HEK293 (cell line): ENCODE data around the gene PCED1A.

Experiments used
- HOXA7 ChIP-seq: sonication (generic); formaldehyde crosslinking; IDR thresholded peaks from 2 replicates; pipeline ENCODE4 v1.8.1; 2022; ENCODE audit warnings: missing genetic modification reagents, borderline replicate concordance
- SCRT2 ChIP-seq: fragments of 450-650 bp; formaldehyde crosslinking; IDR thresholded peaks from 2 replicates; pipeline ENCODE4 v1.5.1; 2016; ENCODE audit warnings: missing biosample characterization, missing genetic modification characterization
- ZNF530 ChIP-seq: fragments of 450-650 bp; formaldehyde crosslinking; IDR thresholded peaks from 2 replicates; pipeline ENCODE4 v1.5.1; 2016; ENCODE audit warnings: low read depth, missing biosample characterization, missing genetic modification characterization
- ZSCAN30 ChIP-seq: fragments of 450-650 bp; IDR thresholded peaks from 2 replicates; pipeline ENCODE4 v1.5.1; 2018; ENCODE audit warnings: missing biosample characterization, mild to moderate bottlenecking, missing genetic modification characterization, moderate library complexity
- TF ChIP-seq, protein P1 (sequence below): fragments of 450-650 bp; formaldehyde crosslinking; IDR thresholded peaks from 2 replicates; pipeline ENCODE4 v1.5.1; 2016; ENCODE audit warnings: missing biosample characterization, missing genetic modification characterization

DNA sequence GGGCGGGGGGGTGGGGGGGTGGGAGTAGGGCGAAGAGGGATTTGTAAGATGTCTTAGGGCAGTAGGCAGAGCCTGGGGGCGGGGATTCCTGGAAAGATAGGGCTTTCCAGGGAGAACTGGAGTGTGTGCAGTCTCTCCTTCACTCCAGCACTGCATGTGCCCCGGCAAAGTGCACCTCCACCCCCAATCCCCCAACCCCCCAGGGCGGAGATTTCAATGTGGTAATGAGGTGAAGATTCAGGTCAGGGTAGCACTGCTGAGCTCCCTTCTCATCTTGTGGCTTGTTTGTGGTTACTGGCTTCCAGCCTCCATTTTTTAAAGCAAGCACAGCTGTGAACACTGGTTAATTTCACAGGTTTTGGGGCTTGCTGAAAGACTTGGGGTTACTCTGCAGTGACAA, 18.4 kb downstream of the PCED1A start:
- TF ChIP-seq, protein P1, sequence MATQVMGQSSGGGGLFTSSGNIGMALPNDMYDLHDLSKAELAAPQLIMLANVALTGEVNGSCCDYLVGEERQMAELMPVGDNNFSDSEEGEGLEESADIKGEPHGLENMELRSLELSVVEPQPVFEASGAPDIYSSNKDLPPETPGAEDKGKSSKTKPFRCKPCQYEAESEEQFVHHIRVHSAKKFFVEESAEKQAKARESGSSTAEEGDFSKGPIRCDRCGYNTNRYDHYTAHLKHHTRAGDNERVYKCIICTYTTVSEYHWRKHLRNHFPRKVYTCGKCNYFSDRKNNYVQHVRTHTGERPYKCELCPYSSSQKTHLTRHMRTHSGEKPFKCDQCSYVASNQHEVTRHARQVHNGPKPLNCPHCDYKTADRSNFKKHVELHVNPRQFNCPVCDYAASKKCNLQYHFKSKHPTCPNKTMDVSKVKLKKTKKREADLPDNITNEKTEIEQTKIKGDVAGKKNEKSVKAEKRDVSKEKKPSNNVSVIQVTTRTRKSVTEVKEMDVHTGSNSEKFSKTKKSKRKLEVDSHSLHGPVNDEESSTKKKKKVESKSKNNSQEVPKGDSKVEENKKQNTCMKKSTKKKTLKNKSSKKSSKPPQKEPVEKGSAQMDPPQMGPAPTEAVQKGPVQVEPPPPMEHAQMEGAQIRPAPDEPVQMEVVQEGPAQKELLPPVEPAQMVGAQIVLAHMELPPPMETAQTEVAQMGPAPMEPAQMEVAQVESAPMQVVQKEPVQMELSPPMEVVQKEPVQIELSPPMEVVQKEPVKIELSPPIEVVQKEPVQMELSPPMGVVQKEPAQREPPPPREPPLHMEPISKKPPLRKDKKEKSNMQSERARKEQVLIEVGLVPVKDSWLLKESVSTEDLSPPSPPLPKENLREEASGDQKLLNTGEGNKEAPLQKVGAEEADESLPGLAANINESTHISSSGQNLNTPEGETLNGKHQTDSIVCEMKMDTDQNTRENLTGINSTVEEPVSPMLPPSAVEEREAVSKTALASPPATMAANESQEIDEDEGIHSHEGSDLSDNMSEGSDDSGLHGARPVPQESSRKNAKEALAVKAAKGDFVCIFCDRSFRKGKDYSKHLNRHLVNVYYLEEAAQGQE (tag by site-specific recombination): no peak
- TF ChIP-seq ZSCAN30 (tag by site-specific recombination) (no peak), SCRT2 (tag by site-specific recombination) (no peak), HOXA7 (CRISPR knock-in tag) (no peak), ZNF530 (tag by site-specific recombination) (no peak)
